H9 (cell line): ENCODE data around the gene PEA15. TPM values are rescaled to one million over a fixed set of nuclear protein-coding genes. Genes with fewer than 3 reads are reported as not detected.

ENCODE experiments used
- DNase-seq: peaks from one replicate; pipeline ENCODE4 v3.0.0-alpha.2; 2017
- H2AFZ ChIP-seq: one replicate; pipeline ENCODE4 v1.6.1; 2013; ENCODE audit warnings: mild to moderate bottlenecking, low read length, control low read depth, moderate library complexity
- H2AK5ac ChIP-seq: 2 replicates; pipeline ENCODE4 v1.6.1; 2013; ENCODE audit warnings: low read length, control low read depth, mixed read lengths; ENCODE audit not compliant: insufficient read length
- H2BK120ac ChIP-seq: one replicate; pipeline ENCODE4 v1.6.1; 2013; ENCODE audit warnings: low read depth, mild to moderate bottlenecking, low read length, control low read depth, inconsistent platforms; ENCODE audit not compliant: poor library complexity, severe bottlenecking
- H2BK12ac ChIP-seq: 2 replicates; pipeline ENCODE4 v1.6.1; 2013; ENCODE audit warnings: low read length, control low read depth, mixed read lengths, low read depth; ENCODE audit not compliant: insufficient read length
- H2BK15ac ChIP-seq: 2 replicates; pipeline ENCODE4 v1.6.1; 2013; ENCODE audit warnings: low read depth, low read length, control low read depth
- H2BK20ac ChIP-seq: one replicate; pipeline ENCODE4 v1.6.1; 2013; ENCODE audit warnings: low read depth, mild to moderate bottlenecking, low read length, control low read depth, inconsistent platforms; ENCODE audit not compliant: poor library complexity, severe bottlenecking
- H2BK5ac ChIP-seq: 2 replicates; pipeline ENCODE4 v1.6.1; 2013; ENCODE audit warnings: low read length, control low read depth, mixed read lengths; ENCODE audit not compliant: insufficient read length
- H3K14ac ChIP-seq: 2 replicates; pipeline ENCODE4 v1.6.1; 2013; ENCODE audit warnings: low read length, control low read depth; ENCODE audit not compliant: insufficient read depth
- H3K18ac ChIP-seq: 2 replicates; pipeline ENCODE4 v1.6.1; 2013; ENCODE audit warnings: low read depth, mild to moderate bottlenecking, mixed read lengths, low read length, control low read depth; ENCODE audit not compliant: insufficient read length
- H3K23ac ChIP-seq: 2 replicates; pipeline ENCODE4 v1.6.1; 2013; ENCODE audit warnings: low read length, control low read depth, mixed read lengths, low read depth; ENCODE audit not compliant: insufficient read length
- H3K23me2 ChIP-seq: 2 replicates; pipeline ENCODE4 v1.6.1; 2013; ENCODE audit warnings: low read depth, mild to moderate bottlenecking, mixed read lengths, low read length, control low read depth; ENCODE audit not compliant: insufficient read length, poor library complexity, severe bottlenecking
- H3K27ac ChIP-seq: 2 replicates; pipeline ENCODE4 v1.5.1; 2013; ENCODE audit warnings: low read length, control low read depth, mixed read lengths, low read depth; ENCODE audit not compliant: insufficient read length
- H3K27me3 ChIP-seq: 2 replicates; pipeline ENCODE4 v1.6.1; 2013; ENCODE audit warnings: low read length, control low read depth, inconsistent platforms; ENCODE audit not compliant: insufficient read depth
- H3K4ac ChIP-seq: 2 replicates; pipeline ENCODE4 v1.6.1; 2013; ENCODE audit warnings: low read depth, mild to moderate bottlenecking, control low read depth, inconsistent platforms, low read length, moderate library complexity
- H3K4me1 ChIP-seq: 2 replicates; pipeline ENCODE4 v1.6.1; 2013; ENCODE audit warnings: low read length, control low read depth, inconsistent platforms; ENCODE audit not compliant: insufficient read depth
- H3K4me2 ChIP-seq: 2 replicates; pipeline ENCODE4 v1.6.1; 2013; ENCODE audit warnings: low read length, control low read depth, mixed read lengths; ENCODE audit not compliant: insufficient read length, insufficient read depth
- H3K56ac ChIP-seq: 2 replicates; pipeline ENCODE4 v1.6.1; 2013; ENCODE audit warnings: low read depth, mild to moderate bottlenecking, mixed read lengths, low read length, control low read depth; ENCODE audit not compliant: insufficient read length
- H3K79me1 ChIP-seq: 2 replicates; pipeline ENCODE4 v1.6.1; 2013; ENCODE audit warnings: low read depth, mild to moderate bottlenecking, moderate library complexity, low read length, control low read depth, inconsistent platforms; ENCODE audit not compliant: insufficient read depth, poor library complexity, severe bottlenecking
- H3K79me2 ChIP-seq: 2 replicates; pipeline ENCODE4 v1.6.1; 2013; ENCODE audit warnings: low read length, control low read depth, inconsistent platforms; ENCODE audit not compliant: insufficient read depth
- H3K9ac ChIP-seq: 2 replicates; pipeline ENCODE4 v1.6.1; 2013; ENCODE audit warnings: low read length, control low read depth, mixed read lengths; ENCODE audit not compliant: insufficient read length; ENCODE audit errors: extremely low read depth
- H3K9me3 ChIP-seq: one replicate; pipeline ENCODE4 v1.6.1; 2013; ENCODE audit warnings: low read depth, low read length, inconsistent platforms; ENCODE audit not compliant: control insufficient read depth
- H3T11ph ChIP-seq: one replicate; pipeline ENCODE4 v1.6.1; 2013; ENCODE audit warnings: mild to moderate bottlenecking, low read length, control low read depth, inconsistent platforms
- H4K20me1 ChIP-seq: one replicate; pipeline ENCODE4 v1.6.1; 2013; ENCODE audit not compliant: control insufficient read depth, insufficient read length, insufficient read depth
- H4K5ac ChIP-seq: 2 replicates; pipeline ENCODE4 v1.6.1; 2013; ENCODE audit warnings: low read depth, mild to moderate bottlenecking, mixed read lengths, low read length, control low read depth; ENCODE audit not compliant: insufficient read length
- H4K8ac ChIP-seq: replicated peaks from 2 replicates; pipeline ENCODE4 v1.6.1; 2013; ENCODE audit warnings: low read length, control low read depth, mixed read lengths, low read depth; ENCODE audit not compliant: insufficient read length
- H4K91ac ChIP-seq: 2 replicates; pipeline ENCODE4 v1.6.1; 2013; ENCODE audit warnings: low read depth, mild to moderate bottlenecking, moderate library complexity, mixed read lengths, low read length, control low read depth; ENCODE audit not compliant: insufficient read length
- H3K27ac Mint-ChIP-seq, 3 experiments: 2 replicates in 2 of 3; 3 replicates in 1 of 3; pipeline ENCODE4 v1.8.0; 2020 to 2021; ENCODE audit warnings: mixed read lengths in 3 of 3, mild to moderate bottlenecking in 1 of 3, moderate library complexity in 1 of 3
- H3K27me3 Mint-ChIP-seq: 2 replicates; pipeline ENCODE4 v1.8.0; 2021; ENCODE audit warnings: low read depth, mild to moderate bottlenecking, moderate library complexity, mixed read lengths
- H3K36me3 Mint-ChIP-seq, 3 experiments: 2 replicates in 2 of 3; 3 replicates in 1 of 3; pipeline ENCODE4 v1.8.0; 2020 to 2021; ENCODE audit warnings: low read depth in 3 of 3, mixed read lengths in 3 of 3; ENCODE audit not compliant: insufficient read depth in 1 of 3
- H3K4me1 Mint-ChIP-seq, 2 experiments: 2 replicates each; pipeline ENCODE4 v1.8.0; 2020; ENCODE audit warnings: mixed read lengths in 2 of 2
- H3K4me3 Mint-ChIP-seq, 2 experiments: 2 replicates in 1 of 2; 3 replicates in 1 of 2; pipeline ENCODE4 v1.8.0; 2020 to 2021; ENCODE audit warnings: mild to moderate bottlenecking in 2 of 2, mixed read lengths in 2 of 2, moderate library complexity in 1 of 2
- H3K9me3 Mint-ChIP-seq, 2 experiments: 2 replicates in 1 of 2; 3 replicates in 1 of 2; pipeline ENCODE4 v1.8.0; 2020; ENCODE audit warnings: mild to moderate bottlenecking in 2 of 2, mixed read lengths in 2 of 2, moderate library complexity in 1 of 2
- WGBS: extraction: QIAGEN DNeasy Blood & Tissue Kit; methylation state at CpG from one replicate; pipeline ENCODE4 v1.1.7; 2013; ENCODE audit warnings: missing lambda C conversion rate, low lambda C conversion rate, mixed read lengths; ENCODE audit not compliant: insufficient read length; ENCODE audit errors: extremely low coverage; 5-methylcytosine and 5-hydroxymethylcytosine counted together
- total RNA-seq: library from RNA; stranded (reverse); gene quantifications from 2 replicates; pipeline ENCODE4 v1.2.1, GENCODE V29; 2021
- TF ChIP-seq, protein P1 (sequence below): fragments of 200-600 bp; sonication (generic); conservative IDR thresholded peaks from 3 replicates; pipeline ENCODE4 v1.8.0; 2021; ENCODE audit warnings: antibody characterized with exemption, mild to moderate bottlenecking

The PEA15 gene
- total RNA-seq, 1 experiment from 2014 or later = 82.1 TPM

- TF ChIP-seq, protein P1, sequence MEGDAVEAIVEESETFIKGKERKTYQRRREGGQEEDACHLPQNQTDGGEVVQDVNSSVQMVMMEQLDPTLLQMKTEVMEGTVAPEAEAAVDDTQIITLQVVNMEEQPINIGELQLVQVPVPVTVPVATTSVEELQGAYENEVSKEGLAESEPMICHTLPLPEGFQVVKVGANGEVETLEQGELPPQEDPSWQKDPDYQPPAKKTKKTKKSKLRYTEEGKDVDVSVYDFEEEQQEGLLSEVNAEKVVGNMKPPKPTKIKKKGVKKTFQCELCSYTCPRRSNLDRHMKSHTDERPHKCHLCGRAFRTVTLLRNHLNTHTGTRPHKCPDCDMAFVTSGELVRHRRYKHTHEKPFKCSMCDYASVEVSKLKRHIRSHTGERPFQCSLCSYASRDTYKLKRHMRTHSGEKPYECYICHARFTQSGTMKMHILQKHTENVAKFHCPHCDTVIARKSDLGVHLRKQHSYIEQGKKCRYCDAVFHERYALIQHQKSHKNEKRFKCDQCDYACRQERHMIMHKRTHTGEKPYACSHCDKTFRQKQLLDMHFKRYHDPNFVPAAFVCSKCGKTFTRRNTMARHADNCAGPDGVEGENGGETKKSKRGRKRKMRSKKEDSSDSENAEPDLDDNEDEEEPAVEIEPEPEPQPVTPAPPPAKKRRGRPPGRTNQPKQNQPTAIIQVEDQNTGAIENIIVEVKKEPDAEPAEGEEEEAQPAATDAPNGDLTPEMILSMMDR = peak; percentile 46; the same call in 2 of the 3 replicates
- no CpG with 5 or more reads among the region's 1 CpG for WGBS
- no peak overlapping the region for H2AFZ ChIP-seq
Observed at GRCh38 chr1:160163615-160164014, 41.6 kb upstream of the PEA15 start.

More at GRCh38 chr1:160163615-160164014, 41.6 kb upstream of the PEA15 start:
- Histone ChIP-seq H3K79me2 (no peaks in the 10 kb centered on the region), H3K79me1 (no peaks in the 10 kb centered on the region), H3K4me1 (peaks cover 6% of the 10 kb centered on the region; the same call in 1 of the 2 replicates), H3K9me3 (no peaks in the 10 kb centered on the region), H3K4me2 (no peak overlapping the region), H2BK15ac (no peak overlapping the region), H4K91ac (no peak overlapping the region), H3K27ac (no peak overlapping the region), H3K9ac (no peak overlapping the region), H3K14ac (no peak overlapping the region), H3K18ac (no peak overlapping the region), H4K8ac (no peak overlapping the region), H3K56ac (no peak overlapping the region), H3K27me3 (no peaks in the 10 kb centered on the region), H2BK20ac (no peak overlapping the region), H3T11ph (no peak overlapping the region), H3K23me2 (no peaks in the 10 kb centered on the region), H2AK5ac (no peak overlapping the region), H2BK12ac (no peak overlapping the region), H3K4ac (no peak overlapping the region), H2BK5ac (no peak overlapping the region), H3K23ac (no peak overlapping the region), H4K5ac (no peak overlapping the region), H4K20me1 (no peaks in the 10 kb centered on the region), H2BK120ac (no peak overlapping the region)
- H3K9me3 Mint-ChIP-seq = no peaks in the 10 kb centered on the region; a peak in 1 of 5 replicates
- no peaks in the 10 kb centered on the region for H3K36me3 Mint-ChIP-seq
- no peak overlapping the region for H3K4me3 Mint-ChIP-seq
- H3K27ac Mint-ChIP-seq = no peak overlapping the region
- H3K4me1 Mint-ChIP-seq = peaks cover 16 to 29% of the 10 kb centered on the region in 2 experiments
- DNase-seq = no peak
- peaks cover 32% of the 10 kb centered on the region for H3K27me3 Mint-ChIP-seq
